H1 (cell line): ENCODE results near the gene CAPZB. TPM values are rescaled to one million over a fixed set of nuclear protein-coding genes. Genes with fewer than 3 reads are reported as not detected.

Experiments used
- CTCF ChIA-PET: fragments of 300-600 bp; sonication (Branson Sonifier 250); formaldehyde crosslinking; loops from one replicate; lab custom pipeline; 2021; ENCODE audit not compliant: partially characterized antibody; lab: Charles Lee
- POLR2A ChIA-PET: fragments of 300-600 bp; sonication (Branson Sonifier 250); formaldehyde crosslinking; loops from one replicate; lab custom pipeline; 2021; ENCODE audit warnings: inconsistent platforms; ENCODE audit not compliant: partially characterized antibody; lab: Charles Lee
- DNase-seq, 2 experiments: peaks; one replicate each; pipeline versions ENCODE4 v3.0.0 to v3.0.0-alpha.2; 2010 to 2022; ENCODE audit warnings: low spot score in 2 of 2, low read depth in 1 of 2, mixed read lengths in 1 of 2
- FAIRE-seq: peaks from 2 replicates; lab custom pipeline; 2011; peaks lifted over from hg19 to GRCh38; lab: Jason Lieb, UNC
- H2AFZ ChIP-seq: 2 replicates; pipeline ENCODE4 v1.8.1; 2012; ENCODE audit warnings: low read length, inconsistent platforms
- H2AK5ac ChIP-seq: 2 replicates; pipeline ENCODE4 v1.6.1; 2013; ENCODE audit warnings: low read depth, low read length
- H2BK120ac ChIP-seq: replicated peaks from 2 replicates; pipeline ENCODE3; 2013; ENCODE audit warnings: low read depth, low read length, inconsistent platforms
- H2BK12ac ChIP-seq: 2 replicates; pipeline ENCODE4 v1.6.1; 2013; ENCODE audit warnings: low read depth, low read length
- H2BK15ac ChIP-seq: 2 replicates; pipeline ENCODE4 v1.6.1; 2013; ENCODE audit warnings: low read length
- H2BK20ac ChIP-seq: 2 replicates; pipeline ENCODE4 v1.6.1; 2013; ENCODE audit warnings: low read length
- H2BK5ac ChIP-seq: 2 replicates; pipeline ENCODE4 v1.6.1; 2013; ENCODE audit warnings: low read depth, low read length
- H3K14ac ChIP-seq: 2 replicates; pipeline ENCODE4 v1.6.1; 2013; ENCODE audit warnings: inconsistent platforms; ENCODE audit not compliant: insufficient read length
- H3K18ac ChIP-seq: 2 replicates; pipeline ENCODE4 v1.6.1; 2013; ENCODE audit warnings: low read length; ENCODE audit errors: extremely low read depth
- H3K23ac ChIP-seq: 2 replicates; pipeline ENCODE4 v1.6.1; 2013; ENCODE audit warnings: inconsistent platforms; ENCODE audit not compliant: insufficient read length
- H3K23me2 ChIP-seq: 2 replicates; pipeline ENCODE4 v1.6.1; 2013; ENCODE audit warnings: low read depth, low read length
- H3K27ac ChIP-seq: 2 replicates; pipeline ENCODE4 v1.6.1; 2011; ENCODE audit warnings: low read depth, low read length, inconsistent platforms
- H3K27me3 ChIP-seq, 4 experiments: replicated peaks in 1 of 4; 1 replicate in 1 of 4; 2 replicates in 3 of 4; pipeline versions ENCODE4 v1.6.1 to v1.8.1; 2011 to 2013; ENCODE audit warnings: low read length in 3 of 4, mild to moderate bottlenecking in 3 of 4, inconsistent platforms in 2 of 4, mixed read lengths in 2 of 4, moderate library complexity in 1 of 4; ENCODE audit not compliant: control insufficient read depth in 3 of 4, insufficient read depth in 3 of 4; ENCODE audit errors: extremely low read depth in 1 of 4
- H3K36me3 ChIP-seq, 4 experiments: 2 replicates each; pipeline versions ENCODE4 v1.6.1 to v1.8.1; 2011 to 2013; ENCODE audit warnings: mild to moderate bottlenecking in 4 of 4, low read length in 3 of 4, moderate library complexity in 2 of 4, control low read depth in 1 of 4, inconsistent platforms in 1 of 4; ENCODE audit not compliant: insufficient read depth in 4 of 4, control insufficient read depth in 2 of 4
- H3K4ac ChIP-seq: replicated peaks from 2 replicates; pipeline ENCODE3; 2013; ENCODE audit warnings: low read length, low read depth, mixed read lengths, inconsistent platforms; ENCODE audit not compliant: insufficient read length
- H3K4me1 ChIP-seq, 4 experiments: replicated peaks in 1 of 4; 1 replicate in 1 of 4; 2 replicates in 3 of 4; pipeline versions ENCODE4 v1.6.1 to v1.8.1; 2011 to 2013; ENCODE audit warnings: low read length in 3 of 4, inconsistent platforms in 2 of 4, mixed read lengths in 1 of 4; ENCODE audit not compliant: insufficient read depth in 4 of 4, control insufficient read depth in 3 of 4
- H3K4me2 ChIP-seq, 2 experiments: 2 replicates each; pipeline versions ENCODE4 v1.6.1 to v1.8.1; 2011 to 2013; ENCODE audit warnings: low read depth in 2 of 2, low read length in 2 of 2, control low read depth in 1 of 2, inconsistent platforms in 1 of 2, mild to moderate bottlenecking in 1 of 2; ENCODE audit not compliant: insufficient read depth in 1 of 2
- H3K4me3 ChIP-seq, 4 experiments: fragments of 200-600, 300-600 bp in 1 of 4; sonication (generic), shearing (Covaris generic), sonication (Bioruptor Twin) in 1 of 4; 2 replicates each; pipeline versions ENCODE4 v1.5.1 to v1.8.1; 2011 to 2016; ENCODE audit warnings: low read length in 4 of 4, low read depth in 3 of 4, control low read depth in 2 of 4, inconsistent platforms in 2 of 4, mild to moderate bottlenecking in 2 of 4, mixed read lengths in 1 of 4, moderate library complexity in 1 of 4; ENCODE audit not compliant: insufficient read depth in 2 of 4; ENCODE audit errors: extremely low read depth in 1 of 4
- H3K56ac ChIP-seq: replicated peaks from 2 replicates; pipeline ENCODE3; 2013; ENCODE audit warnings: low read depth, mild to moderate bottlenecking, mixed read lengths, low read length, inconsistent platforms; ENCODE audit not compliant: insufficient read length
- H3K79me1 ChIP-seq: 2 replicates; pipeline ENCODE4 v1.6.1; 2013; ENCODE audit warnings: low read depth, low read length, control low read depth
- H3K79me2 ChIP-seq, 2 experiments: 2 replicates each; pipeline versions ENCODE4 v1.6.1 to v1.8.1; 2012 to 2013; ENCODE audit warnings: low read length in 2 of 2, mild to moderate bottlenecking in 2 of 2, inconsistent platforms in 1 of 2; ENCODE audit not compliant: insufficient read depth in 2 of 2, control insufficient read depth in 1 of 2
- H3K9ac ChIP-seq, 4 experiments: replicated peaks in 1 of 4; 1 replicate in 1 of 4; 2 replicates in 3 of 4; pipeline versions ENCODE4 v1.6.1 to v1.8.1; 2011 to 2013; ENCODE audit warnings: low read depth in 3 of 4, low read length in 3 of 4, control low read depth in 2 of 4, mild to moderate bottlenecking in 2 of 4, moderate library complexity in 2 of 4, inconsistent platforms in 1 of 4; ENCODE audit errors: extremely low read depth in 1 of 4
- H3K9me3 ChIP-seq, 2 experiments: 2 replicates each; pipeline versions ENCODE4 v1.6.1 to v1.8.1; 2012 to 2013; ENCODE audit warnings: mild to moderate bottlenecking in 2 of 2, moderate library complexity in 2 of 2, control low read depth in 1 of 2, inconsistent platforms in 1 of 2, low read depth in 1 of 2, low read length in 1 of 2, mixed read lengths in 1 of 2; ENCODE audit not compliant: insufficient read depth in 2 of 2
- H4K20me1 ChIP-seq, 2 experiments: replicated peaks in 1 of 2; 2 replicates each; pipeline versions ENCODE3 to v1.8.1; 2011 to 2013; ENCODE audit warnings: inconsistent platforms in 2 of 2, low read length in 2 of 2, mild to moderate bottlenecking in 1 of 2; ENCODE audit not compliant: insufficient read depth in 2 of 2, control insufficient read depth in 1 of 2
- H4K5ac ChIP-seq: 2 replicates; pipeline ENCODE4 v1.6.1; 2013; ENCODE audit warnings: low read length, low read depth, mixed read lengths, inconsistent platforms; ENCODE audit not compliant: insufficient read length
- H4K8ac ChIP-seq: 2 replicates; pipeline ENCODE4 v1.8.0; 2013; ENCODE audit warnings: mild to moderate bottlenecking, moderate library complexity, low read length, inconsistent platforms; ENCODE audit not compliant: insufficient read depth; ENCODE audit errors: extremely low read depth
- H4K91ac ChIP-seq: replicated peaks from 2 replicates; pipeline ENCODE3; 2013; ENCODE audit warnings: low read length, mixed read lengths, inconsistent platforms; ENCODE audit not compliant: insufficient read length
- WGBS, 2 experiments: shearing (Covaris generic) in 1 of 2; methylation state at CpG; one replicate each; pipeline versions ENCODE4 v1.1.6 to v1.1.7; 2013 to 2015; ENCODE audit warnings: low lambda C conversion rate in 2 of 2, mixed read lengths in 2 of 2, inconsistent platforms in 1 of 2, low coverage in 1 of 2, missing lambda C conversion rate in 1 of 2; ENCODE audit not compliant: insufficient replicate concordance in 2 of 2, insufficient coverage in 1 of 2, insufficient read length in 1 of 2; ENCODE audit errors: extremely low coverage in 1 of 2, missing lambda C conversion rate in 1 of 2; 5-methylcytosine and 5-hydroxymethylcytosine counted together
- polyA plus RNA-seq, 7 experiments: library from polyadenylated mRNA; depleted of rRNA in 3 of 7; stranded (reverse) in 5 of 7; unstranded in 2 of 7; fragments of >200 nt in 5 of 7; fragments of 200-250 nt in 2 of 7; gene quantifications; 1 replicate in 5 of 7; 2 replicates in 1 of 7; 4 replicates in 1 of 7; pipeline versions ENCODE4 v1.2.1 to v1.2.3, GENCODE V29; 2011 to 2013; ENCODE audit warnings: missing spikeins in 2 of 7, mixed read lengths in 2 of 7
- total RNA-seq: library from RNA; stranded (reverse); fragmentation: NEBNext Ultra II Directional; extraction: Animal tissue kit (Norgen Biotek cat#: 25700); gene quantifications from 2 replicates; pipeline ENCODE4 v1.2.1, GENCODE V29; 2021

Gene CAPZB
- total and polyA plus RNA-seq, 2 of the 8 experiments (the other 6 are each of a cell fraction or from before 2014, with no cell fraction given), result 162 to 371 TPM

DNA sequence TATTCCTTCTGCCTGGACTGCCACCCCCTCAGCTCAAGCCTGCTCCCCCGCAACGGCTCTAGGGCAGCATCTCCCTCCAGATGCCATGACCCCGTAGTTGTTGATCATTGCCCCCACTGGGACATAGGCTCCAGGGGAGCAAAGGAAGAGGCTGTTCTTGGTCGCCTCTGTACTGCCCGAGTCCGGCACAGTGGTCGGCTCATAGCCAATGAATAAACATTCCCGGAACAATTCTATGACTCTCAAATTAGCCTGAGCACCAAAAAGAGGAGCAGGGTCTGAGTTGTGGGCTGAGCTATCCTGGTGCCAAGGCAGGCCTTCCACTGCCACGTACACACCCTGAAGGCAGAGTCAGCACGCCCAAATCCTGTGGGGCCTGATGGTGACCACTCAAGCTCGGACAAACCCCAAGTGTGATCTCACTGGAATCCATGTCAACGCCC is 33.1 kb downstream of the CAPZB start:
- Histone ChIP-seq H3K56ac (no peak overlapping the region), H3K23me2 (no peaks in the 10 kb centered on the region), H3K79me2 (peaks cover 18 to 98% of the 10 kb centered on the region in 2 experiments), H4K20me1 (peaks cover 24 to 63% of the 10 kb centered on the region in 2 experiments), H3K9ac (no peak overlapping the region), H3K36me3 (no peaks in the 10 kb centered on the region), H4K91ac (no peak overlapping the region), H3K4me3 (no peak overlapping the region), H3K9me3 (no peaks in the 10 kb centered on the region), H2AFZ (no peak overlapping the region), H2BK15ac (no peak overlapping the region), H3K79me1 (peaks cover 38% of the 10 kb centered on the region), H3K14ac (no peak overlapping the region), H2BK5ac (no peak overlapping the region), H3K27ac (no peak overlapping the region), H3K23ac (no peak overlapping the region), H2AK5ac (no peak overlapping the region), H3K27me3 (no peaks in the 10 kb centered on the region), H3K4me1 (peaks cover 12 to 41% (median 25%) of the 10 kb centered on the region in 4 experiments), H2BK20ac (no peak overlapping the region), H4K8ac (no peak overlapping the region; the same call in 1 of the 2 replicates), H3K4ac (no peak overlapping the region), H4K5ac (no peak overlapping the region), H3K18ac (no peak overlapping the region), H3K4me2 (no peak overlapping the region; a peak in 1 of 4 replicates), H2BK12ac (no peak overlapping the region), H2BK120ac (no peak overlapping the region)
- FAIRE-seq (no peak), DNase-seq (no peak)
- WGBS, 2 experiments, result 91% methylated on average over 12 of the region's 12 CpGs; no CpG with 5 or more reads in 1 of the 2 experiments
- CTCF ChIA-PET, result interaction anchor here (1.0 to 1.4 kb wide), 3 partner anchors 22 to 210 kb away, joined by 3 to 4 read pairs (median 4); no protein-coding TSS in a partner anchor
- POLR2A ChIA-PET, result interaction anchor here (0.6 to 1.7 kb wide), 3 partner anchors 11 to 34 kb away, joined by 3 read pairs; no protein-coding TSS in a partner anchor
